Mesendoderm (in vitro differentiated cells): ENCODE measurements around the gene ACSF2.

ENCODE experiments used
- DNase-seq: peaks from one replicate; pipeline ENCODE4 v3.0.0; 2013
- H2AK5ac ChIP-seq: 2 replicates; pipeline ENCODE4 v1.6.1; 2013; ENCODE audit warnings: low read length, inconsistent platforms
- H2BK120ac ChIP-seq: 2 replicates; pipeline ENCODE4 v1.6.1; 2013; ENCODE audit warnings: low read depth, mild to moderate bottlenecking, low read length, moderate library complexity, mixed read lengths
- H2BK15ac ChIP-seq: replicated peaks from 2 replicates; pipeline ENCODE4 v1.6.1; 2013; ENCODE audit warnings: low read depth, mild to moderate bottlenecking, moderate library complexity
- H2BK5ac ChIP-seq: 2 replicates; pipeline ENCODE4 v1.6.1; 2013; ENCODE audit warnings: low read length, inconsistent platforms
- H3K18ac ChIP-seq: 2 replicates; pipeline ENCODE4 v1.6.1; 2013; ENCODE audit warnings: mild to moderate bottlenecking, low read length, mixed read lengths
- H3K23ac ChIP-seq: one replicate; pipeline ENCODE4 v1.6.1; 2013; ENCODE audit warnings: low read length
- H3K27ac ChIP-seq: 2 replicates; pipeline ENCODE4 v1.5.1; 2013; ENCODE audit warnings: low read depth, mild to moderate bottlenecking, inconsistent platforms, low read length, moderate library complexity
- H3K27me3 ChIP-seq: 2 replicates; pipeline ENCODE4 v1.6.1; 2013; ENCODE audit warnings: low read length, control low read depth, mild to moderate bottlenecking, inconsistent platforms; ENCODE audit not compliant: insufficient read depth, poor library complexity
- H3K36me3 ChIP-seq: 2 replicates; pipeline ENCODE4 v1.6.1; 2013; ENCODE audit warnings: low read length, inconsistent platforms; ENCODE audit not compliant: control insufficient read depth, insufficient read depth
- H3K4ac ChIP-seq: one replicate; pipeline ENCODE4 v1.6.1; 2013; ENCODE audit warnings: low read depth, mild to moderate bottlenecking, low read length, moderate library complexity
- H3K4me1 ChIP-seq: 2 replicates; pipeline ENCODE4 v1.6.1; 2013; ENCODE audit warnings: low read depth, low read length, inconsistent platforms; ENCODE audit not compliant: control insufficient read depth
- H3K4me2 ChIP-seq: 2 replicates; pipeline ENCODE4 v1.6.1; 2013; ENCODE audit warnings: low read length
- H3K4me3 ChIP-seq: 2 replicates; pipeline ENCODE4 v1.5.1; 2013; ENCODE audit warnings: mild to moderate bottlenecking, low read length
- H3K56ac ChIP-seq: one replicate; pipeline ENCODE4 v1.6.1; 2013; ENCODE audit warnings: low read length
- H3K79me1 ChIP-seq: 2 replicates; pipeline ENCODE4 v1.6.1; 2013; ENCODE audit warnings: low read length, inconsistent platforms
- H3K79me2 ChIP-seq: 2 replicates; pipeline ENCODE4 v1.6.1; 2013; ENCODE audit warnings: mild to moderate bottlenecking, low read length; ENCODE audit not compliant: control insufficient read depth, insufficient read depth
- H3K9ac ChIP-seq: 2 replicates; pipeline ENCODE4 v1.6.1; 2013; ENCODE audit warnings: low read length, inconsistent platforms
- H4K5ac ChIP-seq: one replicate; pipeline ENCODE4 v1.6.1; 2013; ENCODE audit warnings: low read length
- H4K8ac ChIP-seq: one replicate; pipeline ENCODE4 v1.6.1; 2013; ENCODE audit warnings: low read depth, mild to moderate bottlenecking, control low read depth, low read length, moderate library complexity
- WGBS: extraction: QIAGEN DNeasy Blood & Tissue Kit; methylation state at CpG from one replicate; pipeline ENCODE4 v1.1.7; 2013; ENCODE audit warnings: low lambda C conversion rate, missing lambda C conversion rate; ENCODE audit not compliant: insufficient coverage; ENCODE audit errors: extremely low coverage; 5-methylcytosine and 5-hydroxymethylcytosine counted together

Gene ACSF2

DNA sequence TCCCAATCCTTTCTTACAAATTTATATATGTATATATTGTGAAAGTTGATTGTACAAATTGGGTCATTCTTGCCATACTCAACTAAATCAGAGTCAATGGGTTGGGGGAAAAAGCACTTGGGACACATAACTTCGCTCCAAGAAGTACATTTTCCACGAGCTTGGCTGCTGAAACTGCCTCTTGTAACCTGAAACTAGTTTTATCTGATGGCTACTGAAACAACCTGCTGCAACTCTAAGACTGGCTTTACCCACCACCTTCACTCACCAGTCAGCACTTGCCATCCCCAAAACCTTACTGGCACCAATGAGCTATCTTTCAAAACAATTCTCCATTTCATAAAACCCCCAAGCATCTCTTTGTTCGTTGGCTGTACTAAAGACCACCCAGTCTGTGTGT, 67.7 kb downstream of the ACSF2 start:
- no peak overlapping the region for H2BK120ac ChIP-seq
- no peak overlapping the region for H2BK15ac ChIP-seq
- H3K4me1 ChIP-seq: no peaks in the 10 kb centered on the region
- H2AK5ac ChIP-seq: no peak overlapping the region
- no CpG with 5 or more reads among the region's 3 CpGs for WGBS
- no peak for DNase-seq
- no peak overlapping the region for H4K8ac ChIP-seq
- no peak overlapping the region for H3K4ac ChIP-seq
- H3K79me2 ChIP-seq: no peaks in the 10 kb centered on the region
- H3K9ac ChIP-seq: no peak overlapping the region
- H3K27ac ChIP-seq: no peak overlapping the region
- no peak overlapping the region for H3K23ac ChIP-seq
- no peaks in the 10 kb centered on the region for H3K79me1 ChIP-seq
- H2BK5ac ChIP-seq: no peak overlapping the region
- no peak overlapping the region for H4K5ac ChIP-seq
- no peaks in the 10 kb centered on the region for H3K27me3 ChIP-seq
- no peaks in the 10 kb centered on the region for H3K36me3 ChIP-seq
- H3K18ac ChIP-seq: no peak overlapping the region
- no peak overlapping the region for H3K4me2 ChIP-seq
- no peak overlapping the region for H3K56ac ChIP-seq
- H3K4me3 ChIP-seq: no peak overlapping the region

DNA sequence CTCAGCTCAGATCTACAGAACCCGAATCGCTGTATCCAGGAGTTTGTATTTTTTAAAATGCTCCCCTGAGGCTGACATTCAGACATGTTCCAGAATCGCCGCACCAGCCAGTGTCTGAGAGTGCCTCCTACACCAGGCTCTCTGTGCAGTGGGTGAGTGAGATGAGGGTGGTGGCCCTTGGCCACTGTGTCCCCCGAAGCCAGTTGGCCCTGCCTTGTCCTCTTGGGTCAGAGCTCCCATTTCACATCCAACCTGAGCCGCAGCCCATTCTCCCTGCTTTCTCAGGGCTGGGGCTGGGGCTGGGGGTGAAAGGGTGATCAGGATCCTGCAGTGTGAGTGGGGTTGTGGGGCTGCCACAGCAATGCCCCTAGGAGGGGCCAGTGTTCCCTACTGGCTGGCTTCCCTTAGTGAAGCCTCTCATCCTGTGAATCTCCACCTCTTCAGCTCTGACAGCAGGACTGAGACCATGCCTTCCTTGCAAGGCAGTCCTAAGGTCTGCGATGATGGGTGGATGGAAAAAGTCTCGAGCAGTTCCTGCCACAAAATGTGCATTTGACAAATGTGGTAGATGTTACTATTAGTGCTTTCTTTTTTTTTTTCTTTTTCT, 69.3 kb downstream of the ACSF2 start:
- no peak overlapping the region for H2BK15ac ChIP-seq
- no peak overlapping the region for H2BK120ac ChIP-seq
- H3K9ac ChIP-seq: no peak overlapping the region
- H3K79me2 ChIP-seq: no peaks in the 10 kb centered on the region
- no peak overlapping the region for H3K23ac ChIP-seq
- H2BK5ac ChIP-seq: no peak overlapping the region
- no peak overlapping the region for H3K56ac ChIP-seq
- H3K27me3 ChIP-seq: no peaks in the 10 kb centered on the region
- no peak overlapping the region for H3K4me2 ChIP-seq
- H4K8ac ChIP-seq: no peak overlapping the region
- no peak overlapping the region for H3K18ac ChIP-seq
- no peak overlapping the region for H3K4me3 ChIP-seq
- no peaks in the 10 kb centered on the region for H3K79me1 ChIP-seq
- no CpG with 5 or more reads among the region's 8 CpGs for WGBS
- H3K4ac ChIP-seq: no peak overlapping the region
- H3K36me3 ChIP-seq: no peaks in the 10 kb centered on the region
- no peaks in the 10 kb centered on the region for H3K4me1 ChIP-seq
- H3K27ac ChIP-seq: no peak overlapping the region
- H2AK5ac ChIP-seq: no peak overlapping the region
- no peak for DNase-seq
- H4K5ac ChIP-seq: no peak overlapping the region

DNA sequence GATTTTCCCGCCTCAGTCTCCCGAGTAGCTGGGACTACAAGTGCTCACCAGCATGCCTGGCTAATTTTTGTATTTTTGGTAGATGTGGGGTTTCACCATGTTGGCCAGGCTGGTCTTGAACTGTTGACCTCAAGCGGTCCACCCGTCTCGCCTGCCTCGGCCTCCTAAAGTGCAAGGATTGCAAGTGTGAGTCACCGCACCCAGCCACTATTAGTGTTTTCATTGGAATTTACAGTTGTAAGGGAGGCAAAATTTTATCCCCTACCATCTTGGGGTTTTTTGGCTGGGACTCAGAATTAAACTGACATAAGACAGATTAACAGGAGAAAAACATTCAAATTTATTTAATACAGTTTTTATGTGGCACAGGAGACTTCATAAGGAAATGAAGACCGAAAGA, 69.9 kb downstream of the ACSF2 start:
- DNase-seq: no peak
- no peaks in the 10 kb centered on the region for H3K4me1 ChIP-seq
- H3K4ac ChIP-seq: no peak overlapping the region
- H2AK5ac ChIP-seq: no peak overlapping the region
- no peak overlapping the region for H4K5ac ChIP-seq
- H3K36me3 ChIP-seq: no peaks in the 10 kb centered on the region
- H2BK15ac ChIP-seq: no peak overlapping the region
- no CpG with 5 or more reads among the region's 8 CpGs for WGBS
- H3K56ac ChIP-seq: no peak overlapping the region
- no peaks in the 10 kb centered on the region for H3K79me2 ChIP-seq
- no peak overlapping the region for H3K27ac ChIP-seq
- no peak overlapping the region for H4K8ac ChIP-seq
- no peak overlapping the region for H3K9ac ChIP-seq
- no peak overlapping the region for H3K4me2 ChIP-seq
- no peak overlapping the region for H2BK120ac ChIP-seq
- H3K18ac ChIP-seq: no peak overlapping the region
- H3K4me3 ChIP-seq: no peak overlapping the region
- no peaks in the 10 kb centered on the region for H3K79me1 ChIP-seq
- H3K27me3 ChIP-seq: no peaks in the 10 kb centered on the region
- no peak overlapping the region for H3K23ac ChIP-seq
- no peak overlapping the region for H2BK5ac ChIP-seq

DNA sequence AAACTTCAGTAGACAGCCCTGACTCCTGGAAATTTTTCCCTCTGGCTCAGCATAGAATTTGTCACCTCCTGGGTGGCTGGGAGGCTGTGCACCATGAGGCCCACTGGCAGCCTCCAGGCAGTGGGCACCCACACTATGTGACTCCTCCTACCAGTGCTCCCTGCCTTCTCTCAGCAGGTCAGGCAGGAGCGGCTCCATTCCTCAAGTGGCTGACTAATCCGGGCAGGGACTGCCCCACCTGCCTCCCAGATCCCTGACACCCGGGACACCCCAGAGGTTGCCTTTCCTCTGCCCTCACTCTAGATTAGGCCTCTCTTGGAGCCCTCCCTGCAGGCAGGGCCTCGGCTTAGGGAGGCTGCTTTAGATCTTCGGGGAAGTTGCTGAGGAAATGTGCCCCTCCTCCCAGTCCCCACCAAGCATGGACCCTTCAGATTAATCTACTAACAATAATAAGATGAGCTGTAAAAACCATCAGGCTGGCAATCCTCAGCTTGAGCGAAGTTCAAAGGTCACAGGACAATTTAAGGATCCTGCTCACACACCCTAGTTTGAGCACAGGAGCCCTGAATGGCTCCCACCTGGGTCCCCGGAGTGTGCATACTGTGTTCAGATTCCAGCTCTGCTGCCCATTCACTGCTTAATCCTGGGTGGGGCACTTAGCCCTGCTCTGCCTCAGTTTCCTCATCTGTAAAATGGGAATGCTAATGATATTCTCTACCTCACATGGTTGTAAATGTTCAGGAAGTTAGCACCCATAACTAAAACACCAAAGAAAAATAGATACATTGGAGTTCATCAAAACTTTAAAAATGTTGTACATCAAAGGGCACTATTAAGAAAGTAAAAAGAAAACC, 72.2 kb downstream of the ACSF2 start:
- Histone ChIP-seq H3K56ac (no peak overlapping the region), H3K79me2 (no peaks in the 10 kb centered on the region), H2BK120ac (no peak overlapping the region), H3K9ac (no peak overlapping the region), H3K27me3 (no peaks in the 10 kb centered on the region), H3K4me2 (no peak overlapping the region), H2BK5ac (no peak overlapping the region), H3K4ac (no peak overlapping the region), H2AK5ac (no peak overlapping the region), H2BK15ac (no peak overlapping the region), H4K8ac (no peak overlapping the region), H3K36me3 (no peaks in the 10 kb centered on the region), H3K18ac (no peak overlapping the region), H3K4me3 (no peak overlapping the region), H4K5ac (no peak overlapping the region), H3K4me1 (no peaks in the 10 kb centered on the region), H3K23ac (no peak overlapping the region), H3K79me1 (no peaks in the 10 kb centered on the region), H3K27ac (no peak overlapping the region)
- no peak for DNase-seq
- WGBS: no CpG with 5 or more reads among the region's 7 CpGs

DNA sequence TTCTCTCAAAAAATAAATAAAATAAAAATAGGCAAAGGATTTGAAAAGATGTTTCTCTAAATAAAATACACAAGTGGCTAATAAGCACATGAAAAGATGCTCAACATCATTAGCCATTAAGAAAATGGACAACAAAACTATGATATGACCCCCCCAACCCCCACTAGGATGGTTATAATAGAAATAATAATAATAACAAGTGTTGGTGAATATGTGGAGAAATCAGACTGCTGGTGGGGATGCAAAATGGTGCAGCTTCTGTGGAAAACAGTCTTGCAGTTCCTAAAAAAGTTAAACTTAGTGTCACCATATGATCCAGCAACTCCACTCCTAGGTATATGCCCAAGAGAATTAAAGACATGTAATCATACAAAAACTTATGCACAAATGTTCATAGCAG, 73.3 kb downstream of the ACSF2 start:
- no peak overlapping the region for H3K4me2 ChIP-seq
- H3K79me2 ChIP-seq: no peaks in the 10 kb centered on the region
- no peak overlapping the region for H3K23ac ChIP-seq
- no peak overlapping the region for H4K5ac ChIP-seq
- no peak overlapping the region for H3K4me3 ChIP-seq
- H3K18ac ChIP-seq: no peak overlapping the region
- DNase-seq: no peak
- H3K27me3 ChIP-seq: no peaks in the 10 kb centered on the region
- H2BK5ac ChIP-seq: no peak overlapping the region
- no peak overlapping the region for H3K4ac ChIP-seq
- no peak overlapping the region for H2BK15ac ChIP-seq
- no peak overlapping the region for H3K27ac ChIP-seq
- no peaks in the 10 kb centered on the region for H3K4me1 ChIP-seq
- H3K79me1 ChIP-seq: no peaks in the 10 kb centered on the region
- H2AK5ac ChIP-seq: no peak overlapping the region
- no peak overlapping the region for H4K8ac ChIP-seq
- H2BK120ac ChIP-seq: no peak overlapping the region
- no peak overlapping the region for H3K9ac ChIP-seq
- no peaks in the 10 kb centered on the region for H3K36me3 ChIP-seq
- no peak overlapping the region for H3K56ac ChIP-seq

DNA sequence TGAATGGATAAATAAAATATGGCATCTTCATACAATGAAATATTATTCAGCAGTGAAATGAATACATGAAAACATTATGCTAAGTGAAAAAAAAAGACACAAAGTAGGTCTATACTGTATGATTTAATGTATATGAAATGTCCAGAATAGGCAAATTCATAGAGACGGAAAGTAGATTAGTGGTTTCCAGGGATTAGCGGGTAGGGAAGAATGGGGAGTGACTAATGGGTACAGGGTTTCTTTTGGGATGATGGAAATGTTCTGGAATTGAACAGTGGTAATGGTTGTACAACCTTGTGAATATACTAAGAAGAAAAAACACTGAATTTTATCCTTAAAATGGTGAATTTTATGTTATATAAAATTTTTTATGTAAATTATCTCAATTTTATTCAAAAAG, 73.7 kb downstream of the ACSF2 start:
- no peaks in the 10 kb centered on the region for H3K27me3 ChIP-seq
- no peak for DNase-seq
- no peak overlapping the region for H4K5ac ChIP-seq
- no peak overlapping the region for H2BK120ac ChIP-seq
- no peaks in the 10 kb centered on the region for H3K79me2 ChIP-seq
- no peak overlapping the region for H3K23ac ChIP-seq
- no peak overlapping the region for H3K18ac ChIP-seq
- H3K27ac ChIP-seq: no peak overlapping the region
- no peaks in the 10 kb centered on the region for H3K4me1 ChIP-seq
- H3K36me3 ChIP-seq: no peaks in the 10 kb centered on the region
- H3K4me2 ChIP-seq: no peak overlapping the region
- H3K4ac ChIP-seq: no peak overlapping the region
- no peak overlapping the region for H3K4me3 ChIP-seq
- H4K8ac ChIP-seq: no peak overlapping the region
- H2BK5ac ChIP-seq: no peak overlapping the region
- no peak overlapping the region for H2AK5ac ChIP-seq
- H3K9ac ChIP-seq: no peak overlapping the region
- H3K79me1 ChIP-seq: no peaks in the 10 kb centered on the region
- WGBS: no CpG with 5 or more reads among the region's 2 CpGs
- no peak overlapping the region for H3K56ac ChIP-seq
- H2BK15ac ChIP-seq: no peak overlapping the region
